ENCODE measurements around the gene PPP1R9A. TPM values are rescaled to one million over a fixed set of nuclear protein-coding genes. Genes with fewer than 3 reads are reported as not detected.

Gene PPP1R9A
- total RNA-seq, 1 donor from 2014 or later: 0.79 TPM

DNA sequence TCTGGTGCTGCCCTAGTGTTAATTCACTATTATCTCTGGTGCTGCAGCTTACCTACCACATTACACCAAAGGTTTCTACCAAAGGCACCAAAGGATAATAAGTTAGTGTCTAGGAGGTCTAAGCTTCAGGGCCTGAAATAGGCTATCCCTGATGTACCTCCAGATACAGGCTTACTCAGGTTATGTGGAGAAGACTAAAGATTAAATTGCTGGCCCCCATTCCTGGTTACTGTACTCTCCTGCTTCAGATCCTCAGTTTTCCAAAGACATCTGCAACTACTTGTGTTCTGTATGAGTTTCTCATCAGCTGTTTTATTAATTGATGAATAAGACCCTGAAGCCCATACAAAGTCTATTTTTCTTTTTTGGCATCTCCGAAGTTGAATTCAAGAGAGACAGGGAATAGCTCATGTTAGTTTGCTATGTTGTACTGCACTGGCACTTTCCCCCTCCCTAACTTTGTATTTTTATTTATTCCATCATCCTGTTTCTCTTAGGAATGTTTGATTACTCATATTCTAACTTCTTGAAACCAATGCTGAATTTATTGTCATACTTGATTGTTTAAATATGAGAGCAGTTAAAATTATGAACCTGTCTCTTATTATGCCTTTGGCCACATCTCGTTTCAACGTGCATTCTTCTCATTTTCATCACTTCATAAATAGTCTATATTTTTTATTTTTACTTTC lies 331.0 kb downstream of the PPP1R9A start:
- no peak overlapping the region for H3K4me3 ChIP-seq (ENCODE audit: low read depth, low read length)
- FAIRE-seq (no peak), DNase-seq (ENCODE audit: low read depth) (no peak)
- H3K36me3 ChIP-seq (ENCODE audit: control insufficient read depth, insufficient read depth, low read length): no peaks in the 10 kb centered on the region
- TF ChIP-seq, protein P1, sequence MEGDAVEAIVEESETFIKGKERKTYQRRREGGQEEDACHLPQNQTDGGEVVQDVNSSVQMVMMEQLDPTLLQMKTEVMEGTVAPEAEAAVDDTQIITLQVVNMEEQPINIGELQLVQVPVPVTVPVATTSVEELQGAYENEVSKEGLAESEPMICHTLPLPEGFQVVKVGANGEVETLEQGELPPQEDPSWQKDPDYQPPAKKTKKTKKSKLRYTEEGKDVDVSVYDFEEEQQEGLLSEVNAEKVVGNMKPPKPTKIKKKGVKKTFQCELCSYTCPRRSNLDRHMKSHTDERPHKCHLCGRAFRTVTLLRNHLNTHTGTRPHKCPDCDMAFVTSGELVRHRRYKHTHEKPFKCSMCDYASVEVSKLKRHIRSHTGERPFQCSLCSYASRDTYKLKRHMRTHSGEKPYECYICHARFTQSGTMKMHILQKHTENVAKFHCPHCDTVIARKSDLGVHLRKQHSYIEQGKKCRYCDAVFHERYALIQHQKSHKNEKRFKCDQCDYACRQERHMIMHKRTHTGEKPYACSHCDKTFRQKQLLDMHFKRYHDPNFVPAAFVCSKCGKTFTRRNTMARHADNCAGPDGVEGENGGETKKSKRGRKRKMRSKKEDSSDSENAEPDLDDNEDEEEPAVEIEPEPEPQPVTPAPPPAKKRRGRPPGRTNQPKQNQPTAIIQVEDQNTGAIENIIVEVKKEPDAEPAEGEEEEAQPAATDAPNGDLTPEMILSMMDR (IDR thresholded peaks at IDR 0.05; ENCODE audit: insufficient read depth, low read length, severe bottlenecking): no peak
- no peaks in the 10 kb centered on the region for H3K27me3 ChIP-seq (ENCODE audit: control insufficient read depth, insufficient read depth, low read length)

DNA sequence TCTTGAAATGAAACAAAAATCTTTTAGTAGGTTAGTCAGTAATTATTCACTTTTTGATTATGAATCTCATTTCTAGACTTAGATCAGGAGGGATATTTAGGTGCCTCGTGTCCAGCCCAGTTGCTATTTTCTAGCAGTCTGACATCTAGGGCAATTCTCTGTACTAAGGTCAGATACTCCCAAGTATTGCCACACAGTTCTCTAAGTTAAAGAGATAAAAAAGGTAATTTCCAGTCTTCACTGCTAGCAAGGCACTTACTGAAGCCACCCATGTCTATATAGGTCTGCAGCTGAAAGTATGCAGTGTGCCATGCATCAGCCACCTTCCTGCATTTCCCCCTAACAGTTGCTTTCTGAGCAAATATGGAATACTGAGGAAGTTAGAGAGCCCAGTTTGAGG lies 333.5 kb downstream of the PPP1R9A start:
- FAIRE-seq (no peak), DNase-seq (ENCODE audit: low read depth) (no peak)
- no peak overlapping the region for H3K4me3 ChIP-seq (ENCODE audit: low read depth, low read length)

DNA sequence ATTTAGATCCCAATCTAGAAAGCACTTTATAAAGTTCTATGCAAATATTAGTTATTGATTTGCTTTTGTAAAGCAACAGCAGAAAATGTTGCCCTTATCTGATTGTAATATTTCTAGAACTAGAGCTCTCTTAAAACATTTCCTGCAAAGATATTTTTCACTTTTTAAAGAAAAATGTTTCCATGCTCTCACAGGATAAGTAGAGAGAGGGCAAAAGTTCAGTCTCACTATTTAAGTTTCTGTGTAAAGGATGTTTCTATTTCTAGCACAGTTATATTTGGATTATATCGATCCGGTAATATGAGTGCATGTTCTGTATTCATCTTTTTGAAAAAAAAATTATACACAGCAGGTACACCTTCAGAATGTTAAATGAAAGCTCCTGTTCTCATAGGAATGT lies 334.9 kb downstream of the PPP1R9A start:
- Histone ChIP-seq H3K27me3 (ENCODE audit: control insufficient read depth, insufficient read depth, low read length) (no peaks in the 10 kb centered on the region), H3K4me3 (ENCODE audit: low read depth, low read length) (no peak overlapping the region), H3K36me3 (ENCODE audit: control insufficient read depth, insufficient read depth, low read length) (no peaks in the 10 kb centered on the region)
- FAIRE-seq (no peak), DNase-seq (ENCODE audit: low read depth) (no peak)
- TF ChIP-seq, protein P1 (IDR thresholded peaks at IDR 0.05; ENCODE audit: insufficient read depth, low read length, severe bottlenecking): no peak

More for the DNA sequence above, 333.5 kb downstream of the PPP1R9A start:
- Histone ChIP-seq H3K36me3 (ENCODE audit: control insufficient read depth, insufficient read depth, low read length) (no peaks in the 10 kb centered on the region), H3K27me3 (ENCODE audit: control insufficient read depth, insufficient read depth, low read length) (no peaks in the 10 kb centered on the region)
- TF ChIP-seq, protein P1 (IDR thresholded peaks at IDR 0.05; ENCODE audit: insufficient read depth, low read length, severe bottlenecking): no peak

DNA sequence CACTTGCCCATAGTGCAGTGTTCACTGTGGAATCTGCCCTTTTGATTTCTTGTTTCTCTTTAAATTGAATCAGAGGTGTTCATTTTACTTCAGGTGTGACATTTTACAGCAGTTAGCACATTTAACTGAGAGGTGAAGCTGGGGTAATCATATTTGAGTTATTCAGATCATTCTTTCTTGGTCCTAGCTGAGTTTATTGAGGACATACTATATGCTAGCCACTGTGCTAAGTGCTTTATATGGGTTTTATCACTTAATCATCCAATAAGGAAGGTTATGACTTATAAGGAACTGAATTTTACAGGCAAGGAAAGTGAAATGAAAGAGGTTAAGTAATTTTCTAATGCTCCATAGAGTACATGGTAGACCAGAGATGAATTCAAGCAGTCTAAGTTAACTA lies 337.2 kb downstream of the PPP1R9A start:
- FAIRE-seq (no peak), DNase-seq (ENCODE audit: low read depth) (no peak)
- no peak overlapping the region for H3K4me3 ChIP-seq (ENCODE audit: low read depth, low read length)
- TF ChIP-seq, protein P1 (IDR thresholded peaks at IDR 0.05; ENCODE audit: insufficient read depth, low read length, severe bottlenecking): no peak
- no peaks in the 10 kb centered on the region for H3K36me3 ChIP-seq (ENCODE audit: control insufficient read depth, insufficient read depth, low read length)
- H3K27me3 ChIP-seq (ENCODE audit: control insufficient read depth, insufficient read depth, low read length): no peaks in the 10 kb centered on the region

DNA sequence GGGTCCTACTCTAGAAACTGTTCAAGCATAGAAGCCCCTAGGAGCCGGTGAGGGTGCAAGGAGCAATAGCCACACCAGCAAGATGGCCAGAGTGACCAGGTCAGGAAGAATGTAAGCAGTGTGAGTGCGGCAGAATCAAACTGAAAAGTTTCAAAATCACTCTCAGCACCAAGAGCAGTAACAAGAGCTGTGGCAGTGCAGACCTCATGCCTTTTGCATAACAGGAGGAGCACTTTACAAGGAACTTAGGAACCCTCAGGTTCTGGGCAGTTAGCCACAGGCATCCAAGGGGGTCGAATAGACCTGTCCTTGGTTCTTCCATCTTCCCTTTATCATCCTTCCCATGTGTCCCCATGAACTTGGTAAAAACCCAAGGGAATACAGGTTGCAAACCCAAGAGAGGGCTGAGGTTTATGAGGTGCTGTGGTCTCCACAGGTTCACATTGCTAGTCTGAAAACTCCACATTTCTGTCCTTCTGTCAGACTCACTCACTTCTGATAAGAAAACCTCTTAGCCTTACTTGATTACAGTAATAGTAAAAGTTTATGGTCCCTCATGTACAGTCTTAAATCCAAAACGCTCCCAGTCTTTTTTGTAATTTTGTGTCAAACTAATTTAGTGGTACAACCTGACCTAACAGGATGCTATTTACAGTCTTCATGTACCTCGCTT lies 338.6 kb downstream of the PPP1R9A start:
- Histone ChIP-seq H3K4me3 (ENCODE audit: low read depth, low read length) (no peak overlapping the region), H3K27me3 (ENCODE audit: control insufficient read depth, insufficient read depth, low read length) (no peaks in the 10 kb centered on the region), H3K36me3 (ENCODE audit: control insufficient read depth, insufficient read depth, low read length) (no peaks in the 10 kb centered on the region)
- no peak for DNase-seq (ENCODE audit: low read depth)
- TF ChIP-seq, protein P1 (IDR thresholded peaks at IDR 0.05; ENCODE audit: insufficient read depth, low read length, severe bottlenecking): no peak
- no peak for FAIRE-seq

Measured in bronchial epithelial cell (primary cell).